WERI-Rb-1 (cell line): ENCODE results near the gene GRK1.

Source experiments
- DNase-seq: peaks from one replicate; pipeline ENCODE4 v3.0.0-alpha.2; 2020
- H3K27ac ChIP-seq: fragments of 250-450 bp; sonication (Bioruptor Pico); 2 replicates; pipeline ENCODE4 v1.5.1; 2020; ENCODE audit warnings: mild to moderate bottlenecking, moderate library complexity
- H3K27me3 ChIP-seq: fragments of 250-450 bp; sonication (Bioruptor Pico); 2 replicates; pipeline ENCODE4 v1.5.1; 2021; ENCODE audit warnings: mild to moderate bottlenecking, low read depth, moderate library complexity; ENCODE audit not compliant: insufficient read depth, severe bottlenecking
- H3K36me3 ChIP-seq: fragments of 250-450 bp; sonication (Bioruptor Pico); 2 replicates; pipeline ENCODE4 v1.5.1; 2020; ENCODE audit warnings: mild to moderate bottlenecking, moderate library complexity
- H3K4me3 ChIP-seq: 2 replicates; pipeline ENCODE4 v1.5.1; 2011; ENCODE audit warnings: low read depth, mild to moderate bottlenecking, control low read depth, low read length
- H3K9me3 ChIP-seq: fragments of 250-450 bp; sonication (Bioruptor Pico); 2 replicates; pipeline ENCODE4 v1.5.1; 2021; ENCODE audit warnings: mild to moderate bottlenecking, moderate library complexity; ENCODE audit not compliant: severe bottlenecking
- CTCF ChIP-seq: IDR thresholded peaks from 2 replicates; pipeline ENCODE4 v1.5.1; 2011; ENCODE audit warnings: low read depth, mild to moderate bottlenecking, control low read depth, inconsistent platforms, low read length

The GRK1 gene

DNA sequence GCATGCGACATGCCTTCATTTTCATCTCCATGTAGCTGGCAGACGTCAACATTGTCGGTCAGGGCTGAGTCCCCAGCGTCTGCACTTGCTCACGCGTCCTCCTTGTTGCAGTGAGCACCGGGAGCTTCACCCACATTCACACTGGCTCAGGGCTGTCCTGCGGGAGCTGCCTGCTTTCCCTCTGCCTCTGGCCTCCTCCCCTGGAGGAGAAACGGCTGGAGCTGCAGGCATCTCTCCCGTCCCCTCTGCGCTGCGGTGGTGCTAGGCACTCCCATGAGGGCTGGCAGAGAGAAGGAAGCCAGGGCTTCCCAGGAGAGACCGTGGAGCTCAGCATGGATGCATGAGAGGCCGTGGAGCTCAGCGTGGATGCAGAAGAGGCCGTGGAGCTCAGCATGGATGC lies 73.6 kb downstream of the GRK1 start:
- H3K4me3 ChIP-seq, result no peak overlapping the region
- H3K9me3 ChIP-seq, result no peaks in the 10 kb centered on the region
- H3K27me3 ChIP-seq, result peaks cover 41% of the 10 kb centered on the region
- no peak for TF ChIP-seq CTCF
- H3K36me3 ChIP-seq, result peaks cover 7% of the 10 kb centered on the region
- no peak for DNase-seq
- no peak overlapping the region for H3K27ac ChIP-seq

DNA sequence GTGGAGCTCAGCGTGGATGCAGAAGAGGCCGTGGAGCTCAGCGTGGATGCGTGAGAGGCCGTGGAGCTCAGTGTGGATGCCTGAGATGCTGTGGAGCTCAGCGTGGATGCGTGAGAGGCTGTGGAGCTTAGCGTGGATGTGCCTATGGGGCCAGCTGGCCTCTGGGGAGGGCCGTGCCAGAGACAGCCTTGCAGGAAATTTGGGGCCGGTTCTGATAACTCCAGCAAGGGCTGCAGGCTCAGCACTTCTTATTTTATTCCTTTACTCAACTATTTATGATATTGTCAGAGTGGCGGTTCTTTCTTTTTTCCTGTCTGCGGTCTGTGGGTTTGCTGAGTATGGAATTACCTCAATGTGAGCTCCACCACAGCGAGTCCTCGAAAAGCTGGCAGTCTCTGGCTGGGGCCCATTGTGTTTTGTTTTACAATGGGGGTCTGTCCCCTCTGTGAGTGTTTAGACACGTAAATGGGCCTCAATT lies 74.2 kb downstream of the GRK1 start:
- H3K9me3 ChIP-seq, result no peaks in the 10 kb centered on the region
- H3K27ac ChIP-seq, result no peak overlapping the region
- H3K4me3 ChIP-seq, result no peak overlapping the region
- no peak for TF ChIP-seq CTCF
- peaks cover 2% of the 10 kb centered on the region for H3K36me3 ChIP-seq
- H3K27me3 ChIP-seq, result peaks cover 41% of the 10 kb centered on the region
- no peak for DNase-seq

DNA sequence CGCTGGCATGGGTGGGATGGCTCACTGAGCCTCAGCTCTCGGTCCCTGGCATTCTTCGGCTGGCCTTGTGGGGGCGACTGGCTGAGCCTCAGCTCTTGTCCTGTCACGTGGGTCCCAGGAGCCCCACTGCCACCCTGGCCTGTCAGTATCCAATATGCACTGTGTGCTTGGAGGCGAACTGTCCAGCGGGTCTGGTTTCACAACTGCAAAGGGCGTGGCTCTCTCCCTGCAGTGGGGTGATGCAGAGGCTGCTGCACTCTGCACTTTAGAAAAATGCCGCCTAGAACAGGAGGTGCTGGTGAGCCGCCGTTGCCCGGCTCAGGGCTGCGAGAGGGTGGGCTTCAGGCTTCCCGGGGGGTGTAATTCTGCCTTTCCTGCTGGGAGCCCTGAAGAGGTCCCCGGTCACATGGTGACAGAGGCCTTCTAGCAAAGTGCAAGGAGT lies 75.0 kb downstream of the GRK1 start:
- DNase-seq, result peak; percentile 82

GRCh38 chr13:113742445-113743120 lies 75.6 kb downstream of the GRK1 start:
- Histone ChIP-seq H3K36me3 (no peaks in the 10 kb centered on the region), H3K27me3 (peaks cover 51% of the 10 kb centered on the region), H3K27ac (no peak overlapping the region), H3K4me3 (no peak overlapping the region), H3K9me3 (no peaks in the 10 kb centered on the region)
- no peak for TF ChIP-seq CTCF
- DNase-seq, result no peak

More for the DNA sequence above, 75.0 kb downstream of the GRK1 start:
- TF ChIP-seq CTCF, result peak; percentile 87
- Histone ChIP-seq H3K36me3 (no peaks in the 10 kb centered on the region), H3K27me3 (peaks cover 45% of the 10 kb centered on the region), H3K4me3 (no peak overlapping the region), H3K27ac (no peak overlapping the region), H3K9me3 (no peaks in the 10 kb centered on the region)

GRCh38 chr13:113743366-113744195 lies 76.6 kb downstream of the GRK1 start:
- Histone ChIP-seq H3K9me3 (no peaks in the 10 kb centered on the region), H3K27ac (no peak overlapping the region), H3K36me3 (no peaks in the 10 kb centered on the region), H3K27me3 (peaks cover 61% of the 10 kb centered on the region), H3K4me3 (no peak overlapping the region)
- TF ChIP-seq CTCF, result no peak
- no peak for DNase-seq
